HFFc6 (cell line): ENCODE data around the gene SLC12A4. TPM values are rescaled to one million over a fixed set of nuclear protein-coding genes. Genes with fewer than 3 reads are reported as not detected.
"Not testable (repeated sequence)": the region's sequence is repeated elsewhere in the genome, so short reads cannot be mapped to it uniquely, and the experiment has no call there.

Source experiments
- DNase-seq: peaks from one replicate; pipeline ENCODE4 v3.0.0-alpha.2; 2018
- H3K27ac Mint-ChIP-seq: 2 replicates; pipeline ENCODE4 v1.8.0; 2020; ENCODE audit warnings: mild to moderate bottlenecking, mixed read lengths
- H3K27me3 Mint-ChIP-seq: 2 replicates; pipeline ENCODE4 v1.8.0; 2021; ENCODE audit warnings: mild to moderate bottlenecking, moderate library complexity, mixed read lengths; ENCODE audit not compliant: insufficient read depth
- H3K36me3 Mint-ChIP-seq: 2 replicates; pipeline ENCODE4 v1.8.0; 2021; ENCODE audit warnings: low read depth, mixed read lengths
- H3K4me1 Mint-ChIP-seq: 2 replicates; pipeline ENCODE4 v1.8.0; 2020; ENCODE audit warnings: low read depth, mixed read lengths
- H3K4me3 Mint-ChIP-seq: 2 replicates; pipeline ENCODE4 v1.8.0; 2020; ENCODE audit warnings: mild to moderate bottlenecking, moderate library complexity, mixed read lengths
- H3K9me3 Mint-ChIP-seq: 2 replicates; pipeline ENCODE4 v1.8.0; 2020; ENCODE audit warnings: mild to moderate bottlenecking, mixed read lengths
- CTCF ChIP-seq: fragments of 200-600 bp; sonication (generic); IDR thresholded peaks from 2 replicates; pipeline ENCODE4 v1.5.0; 2021; ENCODE audit warnings: antibody characterized with exemption, mild to moderate bottlenecking
- long read RNA-seq: library from polyadenylated mRNA; unstranded; transcript quantifications from one replicate; pipeline ENCODE4 v2.0.0, GENCODE V29; 2019
- total RNA-seq, 6 experiments: library from RNA; stranded (reverse); fragmentation: NEBNext Ultra II Directional; extraction: Animal tissue kit (Norgen Biotek cat#: 25700); gene quantifications; 2 replicates in 1 of 6; 3 replicates in 5 of 6; pipeline ENCODE4 v1.2.3, GENCODE V29; 2021

The SLC12A4 gene
- total RNA-seq: 100 to 1,000 TPM in 1 of 6 experiments, 10 to 100 TPM in 5; 89.8 to 113 (median 98.9) TPM
- long read RNA-seq, full-length matches to known transcripts: 25 of 46 reads
- long read RNA-seq, partial matches to known transcripts: 13 of 46 reads
- long read RNA-seq, other reads (novel, unspliced or antisense): 8 of 46 reads

GRCh38 chr16:67968400-67969253, at the start of gene SLC12A4:
Gene SLC12A4, minus strand, starts transcription at chr16:67968637. Its CDS starts 84 bp downstream, at chr16:67968553.
- TF ChIP-seq CTCF: no peak

GRCh38 chr16:68015681-68016080, 47.2 kb upstream of the SLC12A4 start, which contains the start of gene DPEP2NB:
Gene DPEP2NB, minus strand, starts transcription at chr16:68015911. Its CDS starts 141 bp downstream, at chr16:68015770.
- Mint-ChIP-seq H3K4me3 (no peak within 1 kb of the TSS), H3K9me3 (no peaks in the 10 kb centered on the region), H3K27ac (no peak within 1 kb of the TSS), H3K27me3 (peaks cover 4% of the 10 kb centered on the region), H3K36me3 (no peaks in the 10 kb centered on the region), H3K4me1 (0 out of 2 replicates have a peak, but pooled peaks cover 6% of the 10 kb centered on the region)
- DNase-seq: no peak
- TF ChIP-seq CTCF: no peak

More at GRCh38 chr16:67968400-67969253, at the start of gene SLC12A4:
- H3K4me3 Mint-ChIP-seq: peak within 1 kb of the TSS; percentile 100
- peak within 1 kb of the TSS; percentile 97 for H3K27ac Mint-ChIP-seq
- H3K27me3 Mint-ChIP-seq: peaks cover 7% of the 10 kb centered on the region; the same call in 1 of the 2 replicates
- peaks cover 40% of the 10 kb centered on the region for H3K4me1 Mint-ChIP-seq
- no peaks in the 10 kb centered on the region for H3K9me3 Mint-ChIP-seq
- DNase-seq: peak; percentile 44
- peaks cover 33% of the 10 kb centered on the region for H3K36me3 Mint-ChIP-seq

GRCh38 chr16:68013440-68013839, 45.0 kb upstream of the SLC12A4 start:
- Mint-ChIP-seq H3K27ac (no peak overlapping the region), H3K4me1 (0 out of 2 replicates have a peak, but pooled peaks cover 6% of the 10 kb centered on the region), H3K36me3 (no peaks in the 10 kb centered on the region), H3K27me3 (peaks cover 7% of the 10 kb centered on the region), H3K9me3 (no peaks in the 10 kb centered on the region), H3K4me3 (no peak overlapping the region)
- DNase-seq: no peak
- TF ChIP-seq CTCF: no peak

- not testable (repeated sequence) for H3K4me1 Mint-ChIP-seq, DNase-seq, H3K27ac Mint-ChIP-seq, H3K36me3 Mint-ChIP-seq, H3K9me3 Mint-ChIP-seq, H3K27me3 Mint-ChIP-seq, H3K4me3 Mint-ChIP-seq
Measured at GRCh38 chr16:68009872-68010271, 41.4 kb upstream of the SLC12A4 start.

GRCh38 chr16:68009157-68009735, 40.8 kb upstream of the SLC12A4 start:
- Mint-ChIP-seq H3K9me3 (no peaks in the 10 kb centered on the region), H3K27ac (no peak overlapping the region), H3K4me1 (no peaks in the 10 kb centered on the region), H3K27me3 (peaks cover 7% of the 10 kb centered on the region), H3K4me3 (no peak overlapping the region), H3K36me3 (no peaks in the 10 kb centered on the region)
- no peak for TF ChIP-seq CTCF
- no peak for DNase-seq
